Breast epithelium (tissue), 4 donors: ENCODE measurements around the gene ACO2. TPM values are rescaled to one million over a fixed set of nuclear protein-coding genes. Genes with fewer than 3 reads are reported as not detected.

ENCODE experiments used
- DNase-seq, 2 donors: peaks; one replicate each; pipeline ENCODE4 v3.0.0-alpha.2; 2019; ENCODE audit warnings: low spot score in 2 of 2
- H3K27ac ChIP-seq, 2 donors: fragments of 200-600 bp; sonication (generic) in 1 of 2; one replicate each; pipeline ENCODE4 v1.5.1; 2016 to 2019; ENCODE audit warnings: mild to moderate bottlenecking in 1 of 2
- H3K27me3 ChIP-seq, 2 donors: fragments of 200-600 bp; sonication (generic) in 1 of 2; one replicate each; pipeline versions ENCODE4 v1.5.1 to v1.6.0; 2017 to 2019; ENCODE audit warnings: control low read depth in 1 of 2, mild to moderate bottlenecking in 1 of 2
- H3K36me3 ChIP-seq: fragments of 200-600 bp; one replicate; pipeline ENCODE4 v1.5.1; 2019
- H3K4me1 ChIP-seq, 2 donors: fragments of 200-600 bp; sonication (generic); one replicate each; pipeline ENCODE4 v1.5.1; 2016 to 2019; ENCODE audit warnings: control low read depth in 1 of 2
- H3K4me3 ChIP-seq, 3 donors: fragments of 200-600 bp; sonication (generic); 1 replicate in 2 of 3; 2 replicates in 1 of 3; pipeline ENCODE4 v1.5.1; 2016 to 2019; ENCODE audit warnings: mild to moderate bottlenecking in 3 of 3, moderate library complexity in 2 of 3
- H3K9me3 ChIP-seq, 2 donors: fragments of 200-600 bp; sonication (generic) in 1 of 2; one replicate each; pipeline ENCODE4 v1.5.1; 2016 to 2019; ENCODE audit warnings: control low read depth in 1 of 2
- CTCF ChIP-seq, 3 donors: fragments of 450-650 bp; IDR thresholded peaks; one replicate each; pipeline ENCODE4 v1.5.1; 2016 to 2017; ENCODE audit warnings: antibody characterized with exemption in 3 of 3, mild to moderate bottlenecking in 3 of 3, moderate library complexity in 3 of 3
- POLR2A ChIP-seq: fragments of 450-650 bp; IDR thresholded peaks from one replicate; pipeline ENCODE4 v1.6.1; 2016; ENCODE audit warnings: antibody characterized with exemption, mild to moderate bottlenecking, moderate library complexity
- POLR2AphosphoS5 ChIP-seq, 3 donors: sonication (generic); formaldehyde crosslinking; IDR thresholded peaks; one replicate each; pipeline ENCODE4 v1.6.1; 2017; ENCODE audit warnings: antibody characterized with exemption in 3 of 3
- intact Hi-C: fragments of 100-400 bp; cut with DNase I; formaldehyde crosslinking; loops from one replicate; pipeline ENCODE4 v1.15.1; 2023; ENCODE audit warnings: low total_unique reads
- total RNA-seq, 3 donors: library from RNA; depleted of rRNA; stranded (reverse); fragments of >200 nt; gene quantifications; one replicate each; pipeline ENCODE4 v1.1.0, GENCODE V29; 2016

The ACO2 gene
- total RNA-seq, 3 donors from 2014 or later: 58.1 to 92.2 (median 65.2) TPM

DNA sequence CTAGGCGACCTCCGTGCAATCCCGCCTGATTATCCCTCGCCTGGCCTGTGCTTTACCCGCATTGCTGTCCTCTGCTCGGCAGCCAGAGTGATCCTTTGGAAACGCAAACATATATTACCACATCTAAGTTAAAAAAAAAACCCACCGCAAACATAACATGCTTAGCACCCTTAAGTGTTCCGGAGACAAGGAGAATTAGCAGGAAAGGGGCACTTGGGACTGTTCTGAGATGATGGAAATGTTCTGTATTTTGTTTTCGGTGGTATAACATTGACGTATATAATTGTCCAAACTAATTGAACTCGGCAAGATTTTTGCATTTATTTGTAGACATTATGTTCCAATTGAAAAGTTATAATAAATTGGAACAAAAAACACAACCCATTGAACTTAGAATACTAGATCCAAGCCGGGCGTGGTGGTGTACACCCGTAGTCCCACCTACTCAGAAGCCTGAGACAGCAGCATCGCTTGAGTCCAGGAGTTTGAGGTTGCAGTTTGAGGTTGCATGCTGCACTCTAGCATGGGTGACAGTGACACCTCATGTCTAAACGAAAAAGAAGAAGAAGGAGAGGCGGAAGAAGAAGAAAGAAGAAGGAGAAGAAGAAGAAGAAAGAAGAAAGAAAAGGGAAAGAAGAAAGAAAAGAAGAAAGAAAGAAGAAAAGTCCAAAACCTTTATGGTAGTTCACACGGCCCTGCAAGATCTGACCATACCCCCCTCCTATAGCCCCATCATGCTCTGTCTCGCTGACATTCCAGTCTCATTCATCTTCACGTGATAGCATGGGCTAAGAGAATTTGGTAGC is 76.0 kb downstream of the ACO2 start:
- peak overlapping the region; percentile 34 to 79 for H3K27ac ChIP-seq
- peak overlapping the region; percentile 78 to 82 (median 80) for H3K4me3 ChIP-seq
- no peaks in the 10 kb centered on the region for H3K36me3 ChIP-seq
- no peaks in the 10 kb centered on the region for H3K9me3 ChIP-seq
- peaks cover 0 to 12% of the 10 kb centered on the region in 2 donors for H3K4me1 ChIP-seq
- intact Hi-C loops: no loop called here
- DNase-seq: no peak
- TF ChIP-seq CTCF (IDR thresholded peaks at IDR 0.05) (no peak), POLR2AphosphoS5 (IDR thresholded peaks at IDR 0.05) (no peak), POLR2A (no peak)
- no peaks in the 10 kb centered on the region for H3K27me3 ChIP-seq

GRCh38 chr22:41548830-41549211 is 79.9 kb downstream of the ACO2 start:
- no peak overlapping the region for H3K27ac ChIP-seq
- no peaks in the 10 kb centered on the region for H3K4me1 ChIP-seq
- intact Hi-C loops: no loop called here
- no peak overlapping the region for H3K4me3 ChIP-seq
- no peaks in the 10 kb centered on the region for H3K9me3 ChIP-seq
- H3K27me3 ChIP-seq: no peaks in the 10 kb centered on the region
- TF ChIP-seq CTCF (IDR thresholded peaks at IDR 0.05) (no peak), POLR2A (no peak), POLR2AphosphoS5 (IDR thresholded peaks at IDR 0.05) (no peak)
- no peak for DNase-seq
- no peaks in the 10 kb centered on the region for H3K36me3 ChIP-seq

GRCh38 chr22:41550952-41551491 is 82.1 kb downstream of the ACO2 start:
- intact Hi-C loops: no loop called here

DNA sequence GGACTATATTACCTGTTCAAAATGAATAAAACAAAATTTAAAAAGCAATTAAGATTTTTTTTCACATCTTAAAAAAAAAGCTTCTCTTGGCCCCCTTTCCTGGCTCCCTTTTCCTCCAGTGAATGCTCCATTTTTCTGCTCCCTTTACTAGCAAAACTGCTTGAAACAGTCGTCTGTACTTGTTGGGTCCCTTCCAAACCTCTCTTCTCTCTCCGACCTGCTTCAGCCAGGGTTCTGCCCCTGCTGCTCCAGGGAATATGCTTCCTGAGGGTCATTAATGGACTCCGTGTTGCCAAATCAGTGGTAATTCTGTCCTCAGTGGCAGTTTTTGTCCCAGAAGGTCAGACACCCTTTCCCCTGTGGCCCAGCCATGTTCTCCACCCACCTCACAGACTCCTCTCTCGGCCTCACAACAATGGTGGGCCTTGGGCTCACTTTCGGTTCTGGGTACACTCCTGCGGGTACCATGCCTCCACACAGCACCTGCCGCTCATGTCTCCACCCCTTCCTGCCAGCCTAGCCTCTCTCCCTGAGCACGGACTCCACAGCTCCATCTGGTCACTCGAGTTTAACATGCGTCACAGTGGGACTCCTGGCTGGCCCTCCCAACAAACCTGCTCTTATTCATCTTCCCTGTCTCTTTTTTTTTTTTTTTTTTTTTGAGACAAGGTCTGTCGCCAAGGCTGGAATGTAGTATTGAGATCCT is 83.1 kb downstream of the ACO2 start:
- no peak overlapping the region for H3K4me3 ChIP-seq
- no peak for DNase-seq
- H3K4me1 ChIP-seq: no peaks in the 10 kb centered on the region
- TF ChIP-seq POLR2A (no peak), POLR2AphosphoS5 (IDR thresholded peaks at IDR 0.05) (no peak)
- no peak overlapping the region for H3K27ac ChIP-seq
- H3K27me3 ChIP-seq: no peaks in the 10 kb centered on the region
- intact Hi-C loops: loop anchor here (2.0 kb wide), 1 partner anchor 69 kb away; the partner anchor contains the start of genes DESI1 and XRCC6
- H3K9me3 ChIP-seq: no peaks in the 10 kb centered on the region
- no peaks in the 10 kb centered on the region for H3K36me3 ChIP-seq

More at GRCh38 chr22:41550952-41551491, 82.1 kb downstream of the ACO2 start:
- no peak for TF ChIP-seq POLR2A
- DNase-seq: no peak
- Histone ChIP-seq H3K27ac (no peak overlapping the region), H3K9me3 (no peaks in the 10 kb centered on the region), H3K27me3 (no peaks in the 10 kb centered on the region), H3K4me3 (no peak overlapping the region), H3K36me3 (no peaks in the 10 kb centered on the region), H3K4me1 (no peaks in the 10 kb centered on the region)

DNA sequence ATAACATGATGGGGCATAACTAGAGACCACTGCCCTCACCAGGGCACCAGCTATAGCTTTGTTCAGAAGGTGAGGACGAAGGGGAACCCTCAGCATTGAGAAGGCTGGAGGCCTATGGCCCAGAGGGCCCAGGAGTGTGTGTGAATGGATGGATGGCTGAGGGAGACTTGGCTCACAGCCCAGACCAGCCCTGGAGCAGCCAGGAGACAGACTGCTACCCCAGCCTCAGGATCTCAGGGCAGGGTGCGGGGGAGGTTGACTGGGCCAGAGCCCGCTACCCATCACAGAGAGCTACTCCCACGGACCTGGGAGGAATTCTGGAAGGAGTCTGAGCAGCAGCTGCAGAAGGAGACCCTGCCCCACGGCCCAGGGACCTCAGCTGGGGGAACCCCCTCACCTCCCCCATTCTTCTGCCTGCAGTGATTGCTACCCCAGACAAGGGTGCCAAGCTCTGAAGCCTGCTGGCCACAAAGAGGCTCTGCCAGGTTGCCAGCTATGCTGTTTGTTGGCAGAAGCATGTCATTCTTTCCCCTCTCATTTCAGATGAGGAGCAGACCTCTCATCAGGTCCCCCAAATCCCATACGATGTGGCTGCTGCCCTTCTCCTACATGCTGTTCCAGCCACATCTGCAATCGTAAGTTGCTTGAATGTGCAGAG is 86.5 kb downstream of the ACO2 start:
- Histone ChIP-seq H3K4me3 (no peak overlapping the region), H3K9me3 (no peaks in the 10 kb centered on the region), H3K4me1 (no peaks in the 10 kb centered on the region), H3K36me3 (no peaks in the 10 kb centered on the region), H3K27me3 (no peaks in the 10 kb centered on the region), H3K27ac (no peak overlapping the region)
- TF ChIP-seq CTCF (IDR thresholded peaks at IDR 0.05) (no peak), POLR2A (no peak), POLR2AphosphoS5 (IDR thresholded peaks at IDR 0.05) (no peak)
- no peak for DNase-seq
- intact Hi-C loops: no loop called here
